HG03159 (cell line): Measurements from ENCODE around the gene RBM24.

Experiments used
- ATAC-seq: cut with Tn5 transposase; IDR thresholded peaks from one replicate; pipeline ENCODE4 v1.9.1; 2021; ENCODE audit warnings: mild to moderate bottlenecking, moderate library complexity; ENCODE audit not compliant: unreplicated experiment

RBM24 gene

GRCh38 chr6:17281100-17281496 lies at the start of gene RBM24:
RBM24 (plus strand) TSS chr6:17281361; CDS start chr6:17281582, 221 bp downstream.
- ATAC-seq: no peak

- no peak for ATAC-seq
Measured at GRCh38 chr6:17233531-17233930, 47.6 kb upstream of the RBM24 start.

DNA sequence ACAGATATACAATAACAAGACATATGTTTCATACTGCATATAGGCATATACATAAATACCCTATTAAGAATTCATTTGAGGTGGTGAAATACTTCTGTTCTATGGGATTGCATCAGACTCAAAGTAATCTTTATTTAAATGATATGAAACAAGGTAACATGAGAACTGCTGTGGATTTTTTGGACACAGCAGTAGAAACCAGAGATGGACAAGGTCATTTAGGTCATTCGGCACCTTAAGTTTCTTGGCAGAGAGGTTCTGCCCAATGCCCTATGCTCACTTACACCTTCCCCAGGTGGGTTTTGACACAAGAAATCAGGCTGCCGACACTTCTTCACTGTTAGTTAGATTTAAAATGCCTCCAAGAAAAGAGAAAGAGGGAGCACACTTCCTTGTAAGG lies 43.9 kb upstream of the RBM24 start:
- no peak for ATAC-seq

DNA sequence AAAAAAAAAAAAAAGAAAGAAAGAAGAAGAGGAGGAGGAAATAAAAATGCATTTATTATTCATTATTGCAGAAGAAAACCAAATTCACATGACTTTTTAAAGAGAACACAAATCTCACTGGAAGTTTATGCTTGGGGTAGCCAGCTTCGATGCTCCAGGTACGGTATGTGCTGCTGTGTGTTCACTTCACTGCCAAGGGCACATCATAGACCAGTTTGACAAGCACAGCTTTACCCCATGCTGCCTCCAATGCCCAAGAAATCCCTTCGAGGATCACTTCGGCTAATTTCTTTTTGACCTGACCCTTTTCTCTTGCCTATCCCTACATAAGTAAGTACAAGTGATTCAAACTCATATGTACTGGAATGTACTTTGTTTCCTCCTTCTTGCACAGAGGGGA lies 41.9 kb upstream of the RBM24 start:
- ATAC-seq: no peak

DNA sequence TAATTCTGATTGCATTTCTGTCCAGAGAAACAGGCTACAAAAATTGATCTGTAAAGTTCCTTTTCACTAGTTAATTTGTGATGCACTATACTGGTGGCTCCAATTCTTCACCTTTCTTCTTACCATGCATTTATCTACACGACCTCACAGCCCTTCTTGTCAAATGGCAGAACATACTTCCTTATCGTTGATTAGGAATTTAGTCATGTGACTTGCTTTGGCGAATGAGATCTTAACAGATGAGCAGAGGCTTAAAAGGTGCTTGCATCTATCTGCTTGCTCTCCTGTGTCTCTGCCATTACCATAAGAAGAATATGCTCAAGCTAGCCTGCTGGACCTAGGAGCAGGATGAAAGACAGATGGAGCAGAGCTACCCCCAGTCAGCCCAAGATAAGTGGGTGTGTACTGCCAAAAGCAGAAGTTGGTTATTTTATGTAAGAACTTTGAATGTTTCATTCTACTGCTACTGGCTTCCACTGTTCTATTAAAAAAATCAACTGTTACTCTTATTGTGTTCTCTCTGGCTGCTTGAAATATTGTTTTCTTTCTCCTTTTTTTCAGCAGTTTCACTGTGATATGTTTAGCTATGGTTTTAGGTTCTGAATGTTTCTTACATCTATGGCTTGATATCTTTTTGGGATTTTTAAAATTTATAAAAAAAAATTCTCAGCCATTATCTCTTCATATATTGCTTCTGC lies 40.2 kb upstream of the RBM24 start:
- no peak for ATAC-seq

- no peak for ATAC-seq
Measured at GRCh38 chr6:17242087-17242486, 39.1 kb upstream of the RBM24 start.

GRCh38 chr6:17250237-17250636 lies 30.9 kb upstream of the RBM24 start:
- ATAC-seq: no peak

DNA sequence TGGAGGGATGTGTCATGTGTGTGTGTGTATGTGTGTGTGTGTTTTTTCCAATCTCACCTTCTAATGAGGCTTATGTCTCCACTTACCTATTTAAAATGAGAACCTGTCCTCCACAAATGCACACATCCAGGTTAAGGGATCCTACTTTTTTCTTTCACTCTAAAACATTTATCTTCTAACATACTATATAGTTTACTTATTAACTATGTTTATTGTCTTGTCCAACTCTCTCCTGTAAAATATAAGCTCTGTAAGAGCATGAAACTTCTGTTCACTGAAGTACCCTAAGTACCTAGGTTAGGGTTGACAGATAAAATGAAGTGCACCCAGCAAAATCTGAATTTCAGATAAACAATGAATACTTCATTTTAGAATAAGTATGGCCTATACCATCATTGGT lies 29.2 kb upstream of the RBM24 start:
- no peak for ATAC-seq

GRCh38 chr6:17258749-17259148 lies 22.4 kb upstream of the RBM24 start:
- no peak for ATAC-seq

DNA sequence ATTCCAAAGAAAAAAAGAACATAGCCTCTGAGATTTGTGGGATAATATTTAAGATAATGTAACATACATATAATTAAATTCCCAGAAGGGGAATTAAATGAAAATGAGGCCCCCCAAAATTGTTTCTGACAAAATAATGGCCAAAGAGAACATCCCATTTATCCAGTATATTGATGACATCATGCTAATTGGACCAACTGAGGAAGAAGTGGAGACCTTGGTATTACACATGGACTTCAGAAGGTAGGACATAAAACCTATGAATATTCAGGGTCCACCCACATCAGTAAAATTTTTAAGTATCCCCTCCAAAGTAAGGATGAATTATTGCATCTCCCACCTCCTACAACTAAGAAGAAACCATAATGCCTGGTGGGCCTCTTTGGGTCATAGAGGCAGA lies 15.6 kb upstream of the RBM24 start:
- no peak for ATAC-seq

- no peak for ATAC-seq
Measured at GRCh38 chr6:17267566-17267965, 13.6 kb upstream of the RBM24 start.

DNA sequence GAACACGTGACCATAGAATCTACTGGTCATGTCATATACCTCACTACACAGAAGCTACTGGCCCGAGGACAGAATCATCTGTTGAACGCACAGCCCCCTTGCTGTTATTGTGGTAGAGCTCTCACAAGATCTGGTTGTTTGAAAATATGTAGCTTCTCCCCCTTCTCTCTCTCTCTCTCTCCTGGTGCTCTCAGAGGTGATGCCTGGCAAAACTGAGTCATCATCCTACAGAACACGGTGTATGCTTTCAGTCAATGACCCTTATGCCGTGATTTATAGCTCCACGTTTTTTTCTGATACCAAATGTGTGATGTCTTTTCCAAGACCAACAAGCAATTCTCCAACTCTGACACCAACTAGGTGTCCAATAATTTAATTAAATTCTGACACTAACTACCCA lies 13.0 kb upstream of the RBM24 start:
- no peak for ATAC-seq

- no peak for ATAC-seq
Measured at GRCh38 chr6:17269840-17270239, 11.3 kb upstream of the RBM24 start.

DNA sequence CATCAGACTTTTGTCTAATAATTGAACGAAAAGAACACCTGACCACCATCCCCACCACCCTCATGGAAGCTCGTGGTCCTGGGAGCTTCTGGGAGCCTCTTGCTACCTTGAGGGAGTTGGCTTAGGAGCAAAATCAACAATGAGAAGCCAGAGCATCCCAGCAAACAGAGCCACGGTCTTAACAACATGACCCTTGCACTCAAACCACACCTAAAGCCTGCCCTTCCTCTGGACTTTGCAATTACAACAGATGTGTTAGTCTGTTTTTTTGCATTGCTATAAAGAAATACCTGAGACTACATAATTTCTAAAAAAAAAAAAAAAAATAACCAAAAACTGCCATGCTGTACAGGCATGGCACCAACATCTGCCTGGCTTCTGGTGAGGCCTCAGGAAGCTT lies 9.5 kb upstream of the RBM24 start:
- no peak for ATAC-seq

GRCh38 chr6:17276766-17277165 lies 4.4 kb upstream of the RBM24 start:
- no peak for ATAC-seq

DNA sequence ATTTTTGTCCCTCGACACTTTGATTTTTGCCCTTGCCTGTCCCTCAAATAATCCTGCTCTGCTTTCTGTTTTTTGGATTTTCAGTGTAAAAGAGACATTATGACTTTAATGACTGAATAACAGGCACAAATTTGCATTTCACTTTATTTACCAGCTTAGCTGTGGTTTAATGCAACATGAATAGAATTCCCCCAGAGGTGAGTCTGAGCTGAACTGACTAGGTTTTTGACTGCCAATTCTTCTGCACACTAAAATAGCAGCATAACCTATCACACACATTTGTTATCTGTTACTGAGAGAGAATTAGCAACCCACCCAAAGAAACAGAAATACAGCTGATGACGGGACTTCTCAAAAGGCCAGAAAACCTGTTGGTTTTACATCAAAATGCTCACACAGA lies 3.9 kb upstream of the RBM24 start:
- ATAC-seq: no peak

DNA sequence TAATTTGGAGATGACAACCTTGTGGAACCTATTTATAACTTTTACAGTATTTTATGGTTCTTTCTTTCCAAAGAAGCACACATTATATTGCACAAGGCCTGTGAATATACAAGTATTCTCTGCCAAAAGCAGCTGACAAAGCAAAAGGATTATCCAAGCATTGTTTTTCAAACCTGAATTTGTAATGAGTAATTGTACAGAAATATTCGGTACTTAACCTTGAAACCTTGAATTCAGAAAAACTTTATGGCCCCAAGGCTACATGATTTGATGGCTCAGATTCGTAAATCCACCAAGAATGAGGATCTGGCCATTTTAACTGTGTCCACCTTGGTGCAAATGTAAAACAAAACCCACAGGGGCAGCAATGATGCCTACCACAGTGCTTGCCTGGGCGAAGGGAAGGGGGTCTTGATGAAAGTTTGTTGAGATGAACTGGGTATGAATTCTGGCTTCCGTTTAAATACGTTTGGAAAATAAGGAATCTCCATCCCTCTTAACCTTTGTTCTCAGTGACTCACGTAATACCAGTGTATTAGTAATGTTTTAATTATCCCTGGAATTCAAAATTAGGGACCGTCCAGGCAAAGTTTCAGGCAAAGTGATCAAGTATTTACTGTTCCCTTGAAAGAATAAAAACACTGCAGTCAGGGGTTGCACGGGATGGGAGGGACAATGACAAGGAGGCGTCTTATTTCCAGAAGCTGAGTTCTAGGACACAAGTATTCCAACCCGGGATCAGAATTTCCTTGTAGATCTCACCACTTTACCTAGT lies 2.7 kb upstream of the RBM24 start:
- ATAC-seq: no peak

GRCh38 chr6:17280138-17280537 lies 1.0 kb upstream of the RBM24 start:
- ATAC-seq: no peak

DNA sequence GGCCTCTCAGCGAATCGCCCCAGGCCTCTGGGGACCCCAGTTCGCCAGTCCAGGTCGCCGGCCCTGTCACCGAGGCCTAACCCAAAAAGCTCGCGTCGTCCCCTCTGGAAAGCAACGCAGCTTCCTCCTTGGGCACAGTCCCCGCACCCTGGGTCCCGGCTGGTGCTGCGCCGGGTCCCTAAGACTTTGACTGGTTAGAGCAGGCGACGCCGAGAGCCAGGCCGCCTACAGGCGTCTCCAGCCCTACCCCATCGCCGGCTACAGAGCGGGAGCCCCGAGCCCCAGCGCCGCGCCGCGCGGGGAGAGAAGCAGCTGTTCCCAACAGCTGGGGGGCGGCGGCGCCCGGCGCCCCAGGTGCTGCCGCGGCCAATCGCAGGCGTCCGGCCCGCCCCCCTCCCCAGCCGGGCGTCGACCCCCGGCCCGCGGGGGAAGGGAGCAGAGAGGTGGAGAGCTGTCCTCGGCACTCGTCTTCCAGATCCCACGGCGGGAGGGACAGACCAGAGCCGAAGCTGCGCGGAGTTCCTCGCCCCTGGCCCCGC lies 540 bp upstream of the RBM24 start:
- ATAC-seq: no peak

DNA sequence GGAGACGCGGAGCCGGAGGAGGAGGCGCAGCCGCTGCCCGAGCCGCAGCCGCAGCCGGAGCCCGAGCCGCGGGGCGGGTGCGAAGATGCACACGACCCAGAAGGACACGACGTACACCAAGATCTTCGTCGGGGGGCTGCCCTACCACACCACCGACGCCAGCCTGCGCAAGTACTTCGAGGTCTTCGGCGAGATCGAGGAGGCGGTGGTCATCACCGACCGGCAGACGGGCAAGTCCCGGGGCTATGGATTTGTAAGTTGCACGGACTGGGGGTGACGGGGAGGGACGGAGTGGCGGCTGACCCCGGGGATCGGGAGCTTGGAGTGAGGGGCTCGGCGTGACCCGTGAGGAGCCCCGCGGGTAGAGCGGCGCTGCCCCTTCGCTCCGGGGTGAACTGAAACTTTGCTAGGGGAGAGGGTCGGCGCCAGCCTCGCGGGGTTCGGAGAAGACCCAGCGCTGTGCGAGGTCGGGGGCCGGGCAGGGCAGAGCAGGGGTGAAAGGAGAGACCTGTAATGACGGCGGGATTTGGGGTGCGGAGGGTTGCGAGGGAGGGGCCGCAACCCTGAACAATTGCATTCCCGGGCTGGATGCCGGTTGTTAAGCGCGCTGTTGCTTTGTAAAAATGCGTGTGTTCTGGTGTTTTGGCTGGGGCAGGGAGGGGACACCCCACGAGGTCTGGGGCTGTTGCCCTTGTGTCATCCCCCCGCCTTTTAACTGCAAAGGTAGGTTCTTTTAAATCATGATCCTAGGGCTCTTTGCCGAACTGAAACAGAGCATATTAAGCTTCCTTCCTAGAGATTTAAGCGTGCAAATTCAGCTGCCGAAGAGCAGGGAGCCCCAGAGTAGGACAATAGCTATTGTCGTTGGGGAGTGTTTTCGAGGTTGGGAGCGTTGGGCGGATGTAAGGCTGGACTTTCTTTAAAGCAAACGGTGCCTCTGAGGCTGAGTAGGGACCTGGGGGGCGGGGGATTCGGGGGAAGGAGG lies 628 bp downstream of the RBM24 start:
- no peak for ATAC-seq

GRCh38 chr6:17283074-17283473 lies 1.9 kb downstream of the RBM24 start:
- ATAC-seq: no peak
